Smooth muscle cell of the pulmonary artery (primary cell): Measurements from ENCODE around the gene TPRX2. TPM values are rescaled to one million over a fixed set of nuclear protein-coding genes. Genes with fewer than 3 reads are reported as not detected.

Experiments used
- total RNA-seq: library from RNA; depleted of rRNA; stranded (reverse); fragments of >200 nt; gene quantifications from 2 replicates; pipeline ENCODE4 v1.2.3, GENCODE V29; 2014

Gene TPRX2, protein sequence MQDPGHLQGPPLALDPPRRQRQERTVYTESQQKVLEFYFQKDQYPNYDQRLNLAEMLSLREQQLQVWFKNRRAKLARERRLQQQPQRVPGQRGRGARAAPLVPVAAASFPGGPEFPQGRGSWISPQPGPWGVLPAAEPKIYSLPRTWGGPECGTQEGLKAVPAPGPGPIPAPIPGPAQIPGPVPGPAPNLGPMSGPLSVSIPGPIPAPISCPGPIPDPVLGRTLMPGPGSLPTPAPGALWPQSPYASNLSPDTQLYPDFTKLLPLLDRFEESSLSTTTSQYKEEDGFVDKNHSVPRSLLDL
- not detected in 2 replicates for total RNA-seq

DNA sequence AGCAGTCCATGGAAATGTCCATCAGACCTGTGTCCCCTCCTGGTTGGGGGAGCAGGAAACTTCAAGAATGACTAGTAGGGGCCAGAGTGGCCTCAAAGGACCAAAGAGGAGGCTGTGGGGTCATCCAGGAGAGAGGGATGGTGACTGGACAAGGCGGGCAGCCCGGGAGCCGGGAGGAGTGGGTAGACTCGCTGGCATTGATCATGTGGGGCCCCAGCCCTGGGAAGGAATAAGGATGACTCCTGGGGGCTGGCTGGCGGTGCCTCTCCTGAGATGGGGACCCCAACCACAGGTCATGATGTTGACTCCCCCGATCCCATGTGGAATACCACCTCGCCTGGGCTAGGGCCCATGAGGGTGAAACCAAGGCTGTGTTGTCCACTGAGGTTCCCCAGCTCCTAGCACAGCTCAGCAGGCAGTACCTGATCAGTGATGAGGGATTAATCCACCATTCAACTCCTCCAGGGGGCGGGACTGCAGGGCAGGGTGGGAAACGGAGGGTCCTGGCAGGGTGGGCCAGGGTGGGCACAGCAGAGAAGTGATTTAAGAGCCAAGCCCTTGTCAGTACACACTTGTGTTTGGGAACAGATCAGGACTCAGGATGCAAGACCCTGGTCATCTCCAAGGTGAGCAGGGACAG, at the start of gene TPRX2:
Gene TPRX2, plus strand, starts transcription at position 590 of the 640 bp plus-strand sequence. Its CDS starts 12 bp downstream, at position 602.

DNA sequence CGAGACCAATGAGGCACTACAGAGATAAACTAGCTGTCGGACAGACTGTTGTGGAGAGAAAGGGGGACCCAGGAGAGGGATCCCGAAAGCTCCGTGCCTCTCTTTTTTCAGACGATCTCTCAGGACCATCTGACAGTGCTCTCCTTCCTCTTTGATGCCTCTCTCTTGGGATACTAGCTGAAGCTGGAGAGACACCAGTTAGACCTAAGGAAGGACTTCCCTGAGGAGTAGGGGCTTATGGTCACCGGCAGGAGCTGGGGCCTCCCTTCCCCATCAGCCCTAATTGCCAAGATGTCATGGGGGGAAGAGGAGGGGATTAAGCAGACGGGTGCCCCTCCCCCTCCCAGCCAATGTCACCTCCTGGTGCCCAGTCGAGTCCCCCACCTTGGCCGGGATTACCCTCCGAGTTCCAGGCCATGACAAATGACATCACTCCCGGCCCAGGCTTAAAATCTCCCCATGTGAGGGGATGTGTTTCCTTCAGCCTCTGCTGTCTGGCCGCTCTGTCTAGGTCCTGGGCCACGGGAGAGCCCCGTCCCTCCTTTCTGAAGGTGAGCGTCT, 37.5 kb upstream of the TPRX2 start, which contains the start of gene CRX:
Gene CRX, plus strand, starts transcription at position 478 of the 561 bp plus-strand sequence. CDS start 12,507 bp downstream, outside the sequence.

DNA sequence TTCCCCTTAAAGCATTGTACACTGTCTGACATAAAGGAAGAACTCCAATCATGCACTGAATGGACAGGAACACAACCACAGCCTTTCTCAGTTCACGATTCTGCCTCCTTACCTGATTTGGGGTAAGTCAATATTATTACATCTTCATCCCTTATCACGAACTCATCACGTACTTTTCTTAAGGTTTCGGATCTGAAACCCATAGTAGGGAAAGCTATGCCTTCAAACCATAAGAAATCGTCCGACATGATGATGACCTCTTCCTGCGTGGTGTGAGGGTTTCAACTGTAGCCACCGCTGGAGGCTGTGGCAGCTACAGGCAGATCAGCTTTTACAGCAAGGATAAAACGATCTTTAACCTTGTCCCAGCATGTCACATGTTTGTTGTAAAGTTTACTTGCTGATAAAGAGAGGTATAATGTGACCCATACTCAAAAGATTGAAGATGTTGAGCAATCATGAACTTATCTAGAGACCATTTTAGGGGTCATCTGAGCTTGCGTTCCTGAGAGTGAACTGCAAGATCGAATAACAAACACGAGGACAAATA, 27.1 kb downstream of the TPRX2 start, which contains the start of gene SULT2A1:
Gene SULT2A1, minus strand, starts transcription at position 306 of the 550 bp plus-strand sequence. Its CDS starts 58 bp downstream, at position 248.

Other genes starting within 250 kb of the TPRX2 start
- 370 and 456 TPM in 2 replicates for gene EHD2, start 145.8 kb upstream of the TPRX2 start, total RNA-seq
- gene NOP53, start 113.7 kb upstream of the TPRX2 start, total RNA-seq: 56.9 and 66.8 TPM in 2 replicates
- 129 and 188 TPM in 2 replicates for gene SELENOW, start 80.5 kb upstream of the TPRX2 start, total RNA-seq
- not detected in 2 replicates for gene TPRX1, start 54.7 kb upstream of the TPRX2 start, total RNA-seq
- not detected in 2 replicates for gene CRX, start 37.3 kb upstream of the TPRX2 start, total RNA-seq
- gene SULT2A1, start 27.1 kb downstream of the TPRX2 start, total RNA-seq: not detected in 2 replicates
- gene BSPH1, start 132.9 kb downstream of the TPRX2 start, total RNA-seq: not detected in 2 replicates
- not detected in 2 replicates for gene ELSPBP1, start 135.4 kb downstream of the TPRX2 start, total RNA-seq
- gene CABP5, start 184.8 kb downstream of the TPRX2 start, total RNA-seq: not detected in 2 replicates